ENCODE data around the gene SMCP.

Gene SMCP

GRCh38 chr1:152912471-152912870, 34.3 kb downstream of the SMCP start:
- no peak overlapping the region for H3K9ac ChIP-seq (ENCODE audit: low read length)
- H4K20me1 ChIP-seq (ENCODE audit: insufficient read depth, low read length) = no peaks in the 10 kb centered on the region
- peaks cover 61% of the 10 kb centered on the region for H3K27me3 ChIP-seq (ENCODE audit: low read depth, low read length)
- no peaks in the 10 kb centered on the region for H3K36me3 ChIP-seq (replicated peaks; ENCODE audit: low read depth, low read length)
- H2AFZ ChIP-seq (ENCODE audit: low read depth, low read length) = no peak overlapping the region
- no peaks in the 10 kb centered on the region for H3K9me3 ChIP-seq (ENCODE audit: insufficient read depth, low read length)
- no peak overlapping the region for H3K4me3 ChIP-seq (ENCODE audit: low read length)
- no peaks in the 10 kb centered on the region for H3K79me2 ChIP-seq (ENCODE audit: low read length)
- no peak overlapping the region for H3K4me2 ChIP-seq (ENCODE audit: low read length)
- no peak overlapping the region for H3K27ac ChIP-seq (ENCODE audit: low read length)
- TF ChIP-seq CTCF (IDR thresholded peaks at IDR 0.05; ENCODE audit: low read depth, low read length) (no peak), EZH2phosphoT487 (IDR thresholded peaks at IDR 0.05; ENCODE audit: low read depth) (no peak)
- H3K4me1 ChIP-seq (ENCODE audit: low read length) = peaks cover 12% of the 10 kb centered on the region

GRCh38 chr1:152912900-152913299, 34.8 kb downstream of the SMCP start:
- Histone ChIP-seq H3K79me2 (ENCODE audit: low read length) (no peaks in the 10 kb centered on the region), H3K27me3 (ENCODE audit: low read depth, low read length) (peaks cover 61% of the 10 kb centered on the region), H3K9ac (ENCODE audit: low read length) (no peak overlapping the region), H4K20me1 (ENCODE audit: insufficient read depth, low read length) (no peaks in the 10 kb centered on the region), H3K4me2 (ENCODE audit: low read length) (no peak overlapping the region), H3K36me3 (replicated peaks; ENCODE audit: low read depth, low read length) (no peaks in the 10 kb centered on the region), H3K4me1 (ENCODE audit: low read length) (peaks cover 8% of the 10 kb centered on the region), H3K4me3 (ENCODE audit: low read length) (no peak overlapping the region), H3K27ac (ENCODE audit: low read length) (no peak overlapping the region), H2AFZ (ENCODE audit: low read depth, low read length) (no peak overlapping the region), H3K9me3 (ENCODE audit: insufficient read depth, low read length) (no peaks in the 10 kb centered on the region)
- no peak for TF ChIP-seq EZH2phosphoT487 (IDR thresholded peaks at IDR 0.05; ENCODE audit: low read depth)
- no peak for TF ChIP-seq CTCF (IDR thresholded peaks at IDR 0.05; ENCODE audit: low read depth, low read length)

- Histone ChIP-seq H3K4me1 (ENCODE audit: low read length) (no peaks in the 10 kb centered on the region), H3K9me3 (ENCODE audit: insufficient read depth, low read length) (no peaks in the 10 kb centered on the region), H2AFZ (ENCODE audit: low read depth, low read length) (no peak overlapping the region), H3K27ac (ENCODE audit: low read length) (no peak overlapping the region), H3K79me2 (ENCODE audit: low read length) (no peaks in the 10 kb centered on the region), H4K20me1 (ENCODE audit: insufficient read depth, low read length) (no peaks in the 10 kb centered on the region), H3K4me2 (ENCODE audit: low read length) (no peak overlapping the region), H3K27me3 (ENCODE audit: low read depth, low read length) (peaks cover 61% of the 10 kb centered on the region), H3K9ac (ENCODE audit: low read length) (no peak overlapping the region), H3K4me3 (ENCODE audit: low read length) (no peak overlapping the region), H3K36me3 (replicated peaks; ENCODE audit: low read depth, low read length) (no peaks in the 10 kb centered on the region)
- TF ChIP-seq CTCF (IDR thresholded peaks at IDR 0.05; ENCODE audit: low read depth, low read length) (peak; percentile 35), EZH2phosphoT487 (IDR thresholded peaks at IDR 0.05; ENCODE audit: low read depth) (no peak)
Observed at GRCh38 chr1:152917794-152918193, 39.7 kb downstream of the SMCP start.

- Histone ChIP-seq H3K9me3 (ENCODE audit: insufficient read depth, low read length) (no peaks in the 10 kb centered on the region), H3K36me3 (replicated peaks; ENCODE audit: low read depth, low read length) (no peaks in the 10 kb centered on the region), H3K9ac (ENCODE audit: low read length) (no peak overlapping the region), H3K4me1 (ENCODE audit: low read length) (no peaks in the 10 kb centered on the region), H4K20me1 (ENCODE audit: insufficient read depth, low read length) (no peaks in the 10 kb centered on the region), H3K27ac (ENCODE audit: low read length) (no peak overlapping the region), H3K27me3 (ENCODE audit: low read depth, low read length) (peaks cover 56% of the 10 kb centered on the region), H3K4me3 (ENCODE audit: low read length) (no peak overlapping the region), H3K4me2 (ENCODE audit: low read length) (no peak overlapping the region), H2AFZ (ENCODE audit: low read depth, low read length) (no peak overlapping the region), H3K79me2 (ENCODE audit: low read length) (no peaks in the 10 kb centered on the region)
- no peak for TF ChIP-seq EZH2phosphoT487 (IDR thresholded peaks at IDR 0.05; ENCODE audit: low read depth)
- no peak for TF ChIP-seq CTCF (IDR thresholded peaks at IDR 0.05; ENCODE audit: low read depth, low read length)
Observed at GRCh38 chr1:152919071-152919470, 40.9 kb downstream of the SMCP start.
